Activated naive CD8-positive, alpha-beta T cell treated with anti-CD3 and anti-CD28 coated beads, Interleukin-2, amount 10 ng/mL, durations not matched to agents 7 days and 5 days (primary cell): ENCODE results near the gene ENTREP3. TPM values are rescaled to one million over a fixed set of nuclear protein-coding genes. Genes with fewer than 3 reads are reported as not detected.

Source experiments
- ATAC-seq: fragments of 150-1000 bp; cut with Tn5 transposase; one replicate; pipeline ENCODE4 v1.10.0; 2021; ENCODE audit warnings: low read depth, moderate library complexity
- POLR2A ChIA-PET: fragments of 350-600 bp; sonication (Branson Sonifier 250); formaldehyde crosslinking; loops from one replicate; lab custom pipeline; 2021; ENCODE audit warnings: antibody characterized with exemption; lab: Charles Lee
- DNase-seq: peaks from one replicate; pipeline ENCODE4 v3.0.0; 2021
- H3K27ac Mint-ChIP-seq: one replicate; pipeline ENCODE4 v1.8.0; 2022; ENCODE audit warnings: mild to moderate bottlenecking, mixed read lengths
- H3K27me3 Mint-ChIP-seq: one replicate; pipeline ENCODE4 v1.8.0; 2022; ENCODE audit warnings: mild to moderate bottlenecking, moderate library complexity, mixed read lengths
- H3K36me3 Mint-ChIP-seq: one replicate; pipeline ENCODE4 v1.8.0; 2021; ENCODE audit warnings: mild to moderate bottlenecking, mixed read lengths
- H3K4me1 Mint-ChIP-seq: one replicate; pipeline ENCODE4 v1.8.0; 2021; ENCODE audit warnings: mixed read lengths
- H3K4me3 Mint-ChIP-seq: one replicate; pipeline ENCODE4 v1.8.0; 2022; ENCODE audit warnings: mild to moderate bottlenecking, moderate library complexity, mixed read lengths
- H3K9me3 Mint-ChIP-seq: one replicate; pipeline ENCODE4 v1.8.0; 2021; ENCODE audit warnings: mixed read lengths
- total RNA-seq, 2 experiments: library from RNA; stranded (reverse); gene quantifications; one replicate each; pipeline ENCODE4 v1.2.3, GENCODE V29; 2021

The ENTREP3 gene
- total RNA-seq, 2 experiments from 2014 or later, result 26.0 to 29.4 TPM

- Mint-ChIP-seq H3K4me3 (peak overlapping the region; percentile 97), H3K9me3 (no peaks in the 10 kb centered on the region), H3K36me3 (peaks cover 17% of the 10 kb centered on the region), H3K27ac (peak overlapping the region; percentile 92), H3K4me1 (peaks cover 30% of the 10 kb centered on the region), H3K27me3 (no peaks in the 10 kb centered on the region)
- POLR2A ChIA-PET, result interaction anchor here (0.6 to 3.2 kb wide), 14 partner anchors 8 to 51 kb away, joined by 3 to 34 read pairs (median 6); partner anchors contain the start of genes ENTREP3, FDPS and SCAMP3
- ATAC-seq (peak; percentile 31), DNase-seq (no peak)
These were observed 17.4 kb upstream of the ENTREP3 start for GRCh38 chr1:155272466-155273342.

- H3K4me1 Mint-ChIP-seq, result peaks cover 22% of the 10 kb centered on the region
- ATAC-seq (no peak), DNase-seq (no peak)
- no peak overlapping the region for H3K4me3 Mint-ChIP-seq
- H3K27ac Mint-ChIP-seq, result no peak overlapping the region
- H3K27me3 Mint-ChIP-seq, result no peaks in the 10 kb centered on the region
- peaks cover 26% of the 10 kb centered on the region for H3K36me3 Mint-ChIP-seq
- H3K9me3 Mint-ChIP-seq, result no peaks in the 10 kb centered on the region
- POLR2A ChIA-PET, result interaction anchor here (0.6 kb wide), 1 partner anchor 12 kb away, joined by 3 read pairs; no protein-coding TSS in a partner anchor
These were observed 14.1 kb upstream of the ENTREP3 start for GRCh38 chr1:155269381-155269780.

GRCh38 chr1:155268630-155269029 is 13.3 kb upstream of the ENTREP3 start:
- no peak overlapping the region for H3K27ac Mint-ChIP-seq
- POLR2A ChIA-PET, result no interaction called here
- no peak for ATAC-seq
- H3K4me1 Mint-ChIP-seq, result peaks cover 22% of the 10 kb centered on the region
- no peaks in the 10 kb centered on the region for H3K9me3 Mint-ChIP-seq
- H3K27me3 Mint-ChIP-seq, result no peaks in the 10 kb centered on the region
- peaks cover 29% of the 10 kb centered on the region for H3K36me3 Mint-ChIP-seq
- no peak overlapping the region for H3K4me3 Mint-ChIP-seq
- no peak for DNase-seq

DNA sequence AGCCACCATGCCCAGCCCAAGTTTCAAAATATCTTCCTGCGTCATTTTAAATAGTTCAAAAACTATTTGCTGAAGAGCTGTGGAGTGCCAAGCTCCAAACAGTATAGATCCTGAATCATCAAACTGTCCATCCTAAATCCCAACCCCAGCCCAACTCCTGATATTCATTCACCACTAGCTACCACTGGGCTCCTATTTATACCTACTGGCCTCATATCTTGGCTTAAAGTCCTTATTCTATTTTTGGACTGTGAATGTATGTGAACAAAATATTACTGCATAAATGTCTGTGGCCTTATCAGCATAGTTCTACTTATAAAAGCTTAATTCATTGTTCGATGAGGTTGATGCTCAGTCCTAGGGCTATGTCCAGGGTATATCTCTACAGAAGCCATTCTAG is 12.1 kb upstream of the ENTREP3 start:
- Mint-ChIP-seq H3K36me3 (peaks cover 25% of the 10 kb centered on the region), H3K9me3 (no peaks in the 10 kb centered on the region), H3K4me3 (no peak overlapping the region), H3K4me1 (peaks cover 27% of the 10 kb centered on the region), H3K27me3 (no peaks in the 10 kb centered on the region), H3K27ac (no peak overlapping the region)
- DNase-seq (no peak), ATAC-seq (no peak)
- POLR2A ChIA-PET, result interaction anchor here (0.8 kb wide), 1 partner anchor 57 kb away, joined by 3 read pairs; no protein-coding TSS in a partner anchor

DNA sequence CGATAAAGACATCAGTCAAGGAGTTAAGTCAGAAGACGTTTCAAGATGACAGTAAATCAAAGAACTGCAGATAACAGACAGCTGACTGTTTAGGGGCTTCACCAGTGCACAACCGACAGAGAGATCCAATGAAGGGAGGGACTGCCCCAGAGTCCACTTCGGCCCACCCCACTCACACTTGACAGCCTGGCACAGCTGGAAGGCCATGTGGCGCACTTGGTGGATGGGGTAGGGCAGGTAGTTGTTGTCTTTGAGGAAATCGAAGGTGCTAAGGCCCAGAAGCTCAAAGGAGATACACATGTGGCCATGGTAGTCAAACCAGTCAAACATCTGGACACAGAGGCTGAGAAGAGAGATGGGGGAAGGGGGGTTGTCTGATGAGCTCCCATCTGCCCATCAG is 11.3 kb upstream of the ENTREP3 start:
- H3K36me3 Mint-ChIP-seq, result peaks cover 22% of the 10 kb centered on the region
- H3K4me3 Mint-ChIP-seq, result no peak overlapping the region
- DNase-seq (no peak), ATAC-seq (no peak)
- no peaks in the 10 kb centered on the region for H3K27me3 Mint-ChIP-seq
- peak overlapping the region; percentile 60 for H3K27ac Mint-ChIP-seq
- no peaks in the 10 kb centered on the region for H3K9me3 Mint-ChIP-seq
- POLR2A ChIA-PET, result interaction anchor here (1.1 to 1.2 kb wide), 2 partner anchors 57 to 296 kb away, joined by 3 to 4 read pairs; partner anchors contain the start of gene ASH1L
- peaks cover 28% of the 10 kb centered on the region for H3K4me1 Mint-ChIP-seq

DNA sequence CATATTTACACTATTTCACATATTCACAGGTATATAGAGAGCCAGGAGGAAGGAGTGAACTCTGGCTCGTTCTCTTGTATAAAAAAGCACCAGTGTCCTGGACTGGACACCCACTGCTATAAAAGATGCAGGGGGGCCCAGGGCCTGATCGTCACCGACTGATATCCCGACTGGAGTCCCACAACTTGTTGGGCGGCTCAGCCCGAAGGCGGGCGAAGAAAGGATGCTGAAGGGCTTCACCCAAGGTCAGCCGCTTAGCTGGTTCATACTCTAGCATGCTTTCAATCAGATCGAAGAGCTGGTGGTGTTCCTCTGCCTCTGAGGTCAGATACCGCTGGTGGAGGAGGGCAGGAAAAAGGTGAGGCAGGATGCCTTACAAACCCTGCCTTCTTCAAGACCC is 7.8 kb upstream of the ENTREP3 start:
- peaks cover 35% of the 10 kb centered on the region for H3K4me1 Mint-ChIP-seq
- POLR2A ChIA-PET, result interaction anchor here (0.8 to 1.5 kb wide), 3 partner anchors 8 to 61 kb away, joined by 3 to 9 read pairs (median 4); partner anchors contain the start of genes CLK2 and ENTREP3
- no peak overlapping the region for H3K4me3 Mint-ChIP-seq
- ATAC-seq (no peak), DNase-seq (no peak)
- peaks cover 22% of the 10 kb centered on the region for H3K36me3 Mint-ChIP-seq
- no peaks in the 10 kb centered on the region for H3K27me3 Mint-ChIP-seq
- H3K27ac Mint-ChIP-seq, result no peak overlapping the region
- no peaks in the 10 kb centered on the region for H3K9me3 Mint-ChIP-seq

- peaks cover 22% of the 10 kb centered on the region for H3K36me3 Mint-ChIP-seq
- peak within 1 kb of the TSS; percentile 97 for H3K4me3 Mint-ChIP-seq
- POLR2A ChIA-PET, result interaction anchor here (0.8 to 4.4 kb wide), 15 partner anchors 9 to 301 kb away, joined by 3 to 35 read pairs (median 5); partner anchors contain the start of genes ASH1L, CLK2 and FDPS
- peak; percentile 96 for ATAC-seq
- H3K9me3 Mint-ChIP-seq, result no peaks in the 10 kb centered on the region
- peak; percentile 81 for DNase-seq
- H3K27me3 Mint-ChIP-seq, result no peaks in the 10 kb centered on the region
- peak within 1 kb of the TSS; percentile 93 for H3K27ac Mint-ChIP-seq
- H3K4me1 Mint-ChIP-seq, result peaks cover 35% of the 10 kb centered on the region
These were observed 6.8 kb upstream of the ENTREP3 start, which contains the start of gene SCAMP3 for GRCh38 chr1:155261852-155262673. TSS of gene SCAMP3 (minus strand) at chr1:155262360. CDS start at chr1:155262151, 209 bp downstream.

DNA sequence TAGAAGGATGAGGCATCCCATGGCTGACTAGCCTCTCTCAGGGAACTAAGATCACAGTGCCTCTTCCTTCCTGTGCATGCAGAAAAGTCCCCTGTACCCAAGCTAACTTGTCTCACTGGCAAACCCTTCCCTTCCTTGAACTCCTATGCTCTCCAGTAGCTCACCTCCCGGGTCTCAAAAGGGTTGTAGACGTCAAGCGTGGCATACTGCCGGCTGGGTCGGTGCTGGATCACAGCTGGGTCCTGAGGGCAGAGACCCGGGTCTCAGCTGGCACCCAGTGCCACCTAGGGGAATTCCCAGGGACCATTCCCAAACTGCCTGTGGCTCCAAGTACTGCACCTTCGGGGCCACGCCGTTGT is 6.2 kb upstream of the ENTREP3 start:
- peak overlapping the region; percentile 97 for H3K4me3 Mint-ChIP-seq
- peak; percentile 30 for ATAC-seq
- no peaks in the 10 kb centered on the region for H3K27me3 Mint-ChIP-seq
- H3K36me3 Mint-ChIP-seq, result peaks cover 22% of the 10 kb centered on the region
- DNase-seq, result no peak
- peaks cover 35% of the 10 kb centered on the region for H3K4me1 Mint-ChIP-seq
- H3K9me3 Mint-ChIP-seq, result no peaks in the 10 kb centered on the region
- H3K27ac Mint-ChIP-seq, result peak overlapping the region; percentile 93
- POLR2A ChIA-PET, result interaction anchor here (1.0 to 4.4 kb wide), 14 partner anchors 10 to 301 kb away, joined by 3 to 35 read pairs (median 6); partner anchors contain the start of genes ASH1L, CLK2 and FDPS

GRCh38 chr1:155260276-155260675 is 5.0 kb upstream of the ENTREP3 start:
- DNase-seq (no peak), ATAC-seq (no peak)
- POLR2A ChIA-PET, result interaction anchor here (1.3 to 4.4 kb wide), 5 partner anchors 9 to 62 kb away, joined by 4 to 35 read pairs (median 8); partner anchors contain the start of gene CLK2
- H3K36me3 Mint-ChIP-seq, result peaks cover 16% of the 10 kb centered on the region
- peaks cover 38% of the 10 kb centered on the region for H3K4me1 Mint-ChIP-seq
- no peaks in the 10 kb centered on the region for H3K27me3 Mint-ChIP-seq
- no peak overlapping the region for H3K27ac Mint-ChIP-seq
- H3K9me3 Mint-ChIP-seq, result no peaks in the 10 kb centered on the region
- H3K4me3 Mint-ChIP-seq, result no peak overlapping the region

GRCh38 chr1:155256058-155256852 is 972 bp upstream of the ENTREP3 start:
- Mint-ChIP-seq H3K27me3 (no peaks in the 10 kb centered on the region), H3K36me3 (peaks cover 8% of the 10 kb centered on the region), H3K9me3 (no peaks in the 10 kb centered on the region), H3K27ac (peak overlapping the region; percentile 59), H3K4me1 (peaks cover 20% of the 10 kb centered on the region), H3K4me3 (peak overlapping the region; percentile 80)
- ATAC-seq (no peak), DNase-seq (no peak)
- POLR2A ChIA-PET, result interaction anchor here (1.0 to 2.5 kb wide), 3 partner anchors 12 to 67 kb away, joined by 4 to 7 read pairs (median 4); partner anchors contain the start of gene RUSC1

DNA sequence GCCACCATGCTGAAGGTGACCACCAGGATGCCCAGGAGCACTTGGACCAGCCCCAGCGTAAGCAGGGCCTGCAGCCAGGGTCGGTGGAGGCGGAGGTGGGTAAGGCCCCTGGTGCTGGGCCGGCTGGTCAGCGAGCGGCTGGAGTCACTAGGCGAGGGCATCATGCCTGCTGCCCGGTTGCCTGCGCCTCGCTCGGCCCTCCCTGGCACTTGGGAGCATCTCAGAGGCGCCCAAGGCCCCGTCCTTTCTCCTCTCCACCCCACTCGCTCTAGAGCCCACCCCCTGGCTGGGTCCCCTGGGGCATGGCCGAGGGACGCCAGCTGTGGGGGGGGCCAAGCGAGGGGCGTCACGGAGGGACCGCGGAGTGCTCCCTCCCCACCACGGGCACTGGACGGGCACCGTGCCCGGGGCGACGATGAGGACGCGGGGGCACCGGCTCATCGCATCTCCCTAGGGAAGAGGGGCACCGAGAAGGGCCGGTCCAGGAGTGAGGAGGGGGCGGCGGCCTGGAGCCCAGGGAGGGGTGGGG is 505 bp downstream of the ENTREP3 start:
- peak overlapping the region; percentile 80 for H3K4me3 Mint-ChIP-seq
- peaks cover 15% of the 10 kb centered on the region for H3K4me1 Mint-ChIP-seq
- H3K9me3 Mint-ChIP-seq, result no peaks in the 10 kb centered on the region
- no peaks in the 10 kb centered on the region for H3K36me3 Mint-ChIP-seq
- DNase-seq (no peak), ATAC-seq (no peak)
- peak overlapping the region; percentile 73 for H3K27ac Mint-ChIP-seq
- POLR2A ChIA-PET, result interaction anchor here (0.8 to 1.5 kb wide), 4 partner anchors 9 to 69 kb away, joined by 3 to 8 read pairs (median 4); partner anchors contain the start of genes CLK2 and RUSC1
- H3K27me3 Mint-ChIP-seq, result no peaks in the 10 kb centered on the region
